H1 (cell line): ENCODE data around the gene SPATA31D4. TPM values are rescaled to one million over a fixed set of nuclear protein-coding genes. Genes with fewer than 3 reads are reported as not detected.

Experiments used
- CTCF ChIA-PET: fragments of 300-600 bp; sonication (Branson Sonifier 250); formaldehyde crosslinking; loops from one replicate; lab custom pipeline; 2021; ENCODE audit not compliant: partially characterized antibody; lab: Charles Lee
- POLR2A ChIA-PET: fragments of 300-600 bp; sonication (Branson Sonifier 250); formaldehyde crosslinking; loops from one replicate; lab custom pipeline; 2021; ENCODE audit warnings: inconsistent platforms; ENCODE audit not compliant: partially characterized antibody; lab: Charles Lee
- DNase-seq, 2 experiments: peaks; one replicate each; pipeline versions ENCODE4 v3.0.0 to v3.0.0-alpha.2; 2010 to 2022; ENCODE audit warnings: low spot score in 2 of 2, low read depth in 1 of 2, mixed read lengths in 1 of 2
- FAIRE-seq: peaks from 2 replicates; lab custom pipeline; 2011; peaks lifted over from hg19 to GRCh38; lab: Jason Lieb, UNC
- H2AFZ ChIP-seq: 2 replicates; pipeline ENCODE4 v1.8.1; 2012; ENCODE audit warnings: low read length, inconsistent platforms
- H2AK5ac ChIP-seq: 2 replicates; pipeline ENCODE4 v1.6.1; 2013; ENCODE audit warnings: low read depth, low read length
- H2BK120ac ChIP-seq: replicated peaks from 2 replicates; pipeline ENCODE3; 2013; ENCODE audit warnings: low read depth, low read length, inconsistent platforms
- H2BK12ac ChIP-seq: 2 replicates; pipeline ENCODE4 v1.6.1; 2013; ENCODE audit warnings: low read depth, low read length
- H2BK15ac ChIP-seq: 2 replicates; pipeline ENCODE4 v1.6.1; 2013; ENCODE audit warnings: low read length
- H2BK20ac ChIP-seq: 2 replicates; pipeline ENCODE4 v1.6.1; 2013; ENCODE audit warnings: low read length
- H2BK5ac ChIP-seq: 2 replicates; pipeline ENCODE4 v1.6.1; 2013; ENCODE audit warnings: low read depth, low read length
- H3K14ac ChIP-seq: 2 replicates; pipeline ENCODE4 v1.6.1; 2013; ENCODE audit warnings: inconsistent platforms; ENCODE audit not compliant: insufficient read length
- H3K18ac ChIP-seq: 2 replicates; pipeline ENCODE4 v1.6.1; 2013; ENCODE audit warnings: low read length; ENCODE audit errors: extremely low read depth
- H3K23ac ChIP-seq: 2 replicates; pipeline ENCODE4 v1.6.1; 2013; ENCODE audit warnings: inconsistent platforms; ENCODE audit not compliant: insufficient read length
- H3K23me2 ChIP-seq: 2 replicates; pipeline ENCODE4 v1.6.1; 2013; ENCODE audit warnings: low read depth, low read length
- H3K27ac ChIP-seq: 2 replicates; pipeline ENCODE4 v1.6.1; 2011; ENCODE audit warnings: low read depth, low read length, inconsistent platforms
- H3K27me3 ChIP-seq, 4 experiments: replicated peaks in 1 of 4; 1 replicate in 1 of 4; 2 replicates in 3 of 4; pipeline versions ENCODE4 v1.6.1 to v1.8.1; 2011 to 2013; ENCODE audit warnings: low read length in 3 of 4, mild to moderate bottlenecking in 3 of 4, inconsistent platforms in 2 of 4, mixed read lengths in 2 of 4, moderate library complexity in 1 of 4; ENCODE audit not compliant: control insufficient read depth in 3 of 4, insufficient read depth in 3 of 4; ENCODE audit errors: extremely low read depth in 1 of 4
- H3K36me3 ChIP-seq, 4 experiments: 2 replicates each; pipeline versions ENCODE4 v1.6.1 to v1.8.1; 2011 to 2013; ENCODE audit warnings: mild to moderate bottlenecking in 4 of 4, low read length in 3 of 4, moderate library complexity in 2 of 4, control low read depth in 1 of 4, inconsistent platforms in 1 of 4; ENCODE audit not compliant: insufficient read depth in 4 of 4, control insufficient read depth in 2 of 4
- H3K4ac ChIP-seq: replicated peaks from 2 replicates; pipeline ENCODE3; 2013; ENCODE audit warnings: low read length, low read depth, mixed read lengths, inconsistent platforms; ENCODE audit not compliant: insufficient read length
- H3K4me1 ChIP-seq, 4 experiments: replicated peaks in 1 of 4; 1 replicate in 1 of 4; 2 replicates in 3 of 4; pipeline versions ENCODE4 v1.6.1 to v1.8.1; 2011 to 2013; ENCODE audit warnings: low read length in 3 of 4, inconsistent platforms in 2 of 4, mixed read lengths in 1 of 4; ENCODE audit not compliant: insufficient read depth in 4 of 4, control insufficient read depth in 3 of 4
- H3K4me2 ChIP-seq, 2 experiments: 2 replicates each; pipeline versions ENCODE4 v1.6.1 to v1.8.1; 2011 to 2013; ENCODE audit warnings: low read depth in 2 of 2, low read length in 2 of 2, control low read depth in 1 of 2, inconsistent platforms in 1 of 2, mild to moderate bottlenecking in 1 of 2; ENCODE audit not compliant: insufficient read depth in 1 of 2
- H3K4me3 ChIP-seq, 4 experiments: fragments of 200-600, 300-600 bp in 1 of 4; sonication (generic), shearing (Covaris generic), sonication (Bioruptor Twin) in 1 of 4; 2 replicates each; pipeline versions ENCODE4 v1.5.1 to v1.8.1; 2011 to 2016; ENCODE audit warnings: low read length in 4 of 4, low read depth in 3 of 4, control low read depth in 2 of 4, inconsistent platforms in 2 of 4, mild to moderate bottlenecking in 2 of 4, mixed read lengths in 1 of 4, moderate library complexity in 1 of 4; ENCODE audit not compliant: insufficient read depth in 2 of 4; ENCODE audit errors: extremely low read depth in 1 of 4
- H3K56ac ChIP-seq: replicated peaks from 2 replicates; pipeline ENCODE3; 2013; ENCODE audit warnings: low read depth, mild to moderate bottlenecking, mixed read lengths, low read length, inconsistent platforms; ENCODE audit not compliant: insufficient read length
- H3K79me1 ChIP-seq: 2 replicates; pipeline ENCODE4 v1.6.1; 2013; ENCODE audit warnings: low read depth, low read length, control low read depth
- H3K79me2 ChIP-seq, 2 experiments: 2 replicates each; pipeline versions ENCODE4 v1.6.1 to v1.8.1; 2012 to 2013; ENCODE audit warnings: low read length in 2 of 2, mild to moderate bottlenecking in 2 of 2, inconsistent platforms in 1 of 2; ENCODE audit not compliant: insufficient read depth in 2 of 2, control insufficient read depth in 1 of 2
- H3K9ac ChIP-seq, 4 experiments: replicated peaks in 1 of 4; 1 replicate in 1 of 4; 2 replicates in 3 of 4; pipeline versions ENCODE4 v1.6.1 to v1.8.1; 2011 to 2013; ENCODE audit warnings: low read depth in 3 of 4, low read length in 3 of 4, control low read depth in 2 of 4, mild to moderate bottlenecking in 2 of 4, moderate library complexity in 2 of 4, inconsistent platforms in 1 of 4; ENCODE audit errors: extremely low read depth in 1 of 4
- H3K9me3 ChIP-seq, 2 experiments: 2 replicates each; pipeline versions ENCODE4 v1.6.1 to v1.8.1; 2012 to 2013; ENCODE audit warnings: mild to moderate bottlenecking in 2 of 2, moderate library complexity in 2 of 2, control low read depth in 1 of 2, inconsistent platforms in 1 of 2, low read depth in 1 of 2, low read length in 1 of 2, mixed read lengths in 1 of 2; ENCODE audit not compliant: insufficient read depth in 2 of 2
- H4K20me1 ChIP-seq, 2 experiments: replicated peaks in 1 of 2; 2 replicates each; pipeline versions ENCODE3 to v1.8.1; 2011 to 2013; ENCODE audit warnings: inconsistent platforms in 2 of 2, low read length in 2 of 2, mild to moderate bottlenecking in 1 of 2; ENCODE audit not compliant: insufficient read depth in 2 of 2, control insufficient read depth in 1 of 2
- H4K5ac ChIP-seq: 2 replicates; pipeline ENCODE4 v1.6.1; 2013; ENCODE audit warnings: low read length, low read depth, mixed read lengths, inconsistent platforms; ENCODE audit not compliant: insufficient read length
- H4K8ac ChIP-seq: 2 replicates; pipeline ENCODE4 v1.8.0; 2013; ENCODE audit warnings: mild to moderate bottlenecking, moderate library complexity, low read length, inconsistent platforms; ENCODE audit not compliant: insufficient read depth; ENCODE audit errors: extremely low read depth
- H4K91ac ChIP-seq: replicated peaks from 2 replicates; pipeline ENCODE3; 2013; ENCODE audit warnings: low read length, mixed read lengths, inconsistent platforms; ENCODE audit not compliant: insufficient read length
- ASH2L ChIP-seq: fragments of 200-600, 300-600 bp; sonication (generic); IDR thresholded peaks from one replicate; pipeline ENCODE4 v1.7.1; 2017; ENCODE audit warnings: low read length
- BRCA1 ChIP-seq: IDR thresholded peaks from 2 replicates; pipeline ENCODE4 v1.6.1; 2012; ENCODE audit warnings: low read depth, low read length, improper control_type of control experiment
- CBX5 ChIP-seq: fragments of 300-800, 300-1000 bp; sonication (generic); IDR thresholded peaks from 2 replicates; pipeline ENCODE4 v1.7.1; 2016; ENCODE audit warnings: antibody characterized with exemption, low read length, low read depth
- CTBP2 ChIP-seq: IDR thresholded peaks from 2 replicates; pipeline ENCODE4 v1.7.0; 2011; ENCODE audit warnings: borderline replicate concordance, mild to moderate bottlenecking, moderate library complexity, mixed read lengths, low read length; ENCODE audit not compliant: insufficient read depth, insufficient read length
- EP300 ChIP-seq, 2 experiments: IDR thresholded peaks; 1 replicate in 1 of 2; 2 replicates in 1 of 2; pipeline ENCODE4 v1.6.1; 2011 to 2012; ENCODE audit warnings: low read depth in 2 of 2, low read length in 2 of 2, mild to moderate bottlenecking in 2 of 2, borderline replicate concordance in 1 of 2, inconsistent platforms in 1 of 2, moderate library complexity in 1 of 2
- FOSL1 ChIP-seq: IDR thresholded peaks from 2 replicates; pipeline ENCODE4 v1.6.1; 2011; ENCODE audit warnings: mild to moderate bottlenecking, low read depth, low read length, moderate library complexity; ENCODE audit not compliant: insufficient read depth
- RXRA ChIP-seq: IDR thresholded peaks from 2 replicates; pipeline ENCODE4 v1.6.1; 2011; ENCODE audit warnings: low read depth, mild to moderate bottlenecking, low read length, moderate library complexity; ENCODE audit not compliant: insufficient read depth
- TBP ChIP-seq: IDR thresholded peaks from 2 replicates; pipeline ENCODE4 v1.6.1; 2011; ENCODE audit warnings: low read depth, low read length, improper control_type of control experiment
- WGBS, 2 experiments: shearing (Covaris generic) in 1 of 2; methylation state at CpG; one replicate each; pipeline versions ENCODE4 v1.1.6 to v1.1.7; 2013 to 2015; ENCODE audit warnings: low lambda C conversion rate in 2 of 2, mixed read lengths in 2 of 2, inconsistent platforms in 1 of 2, low coverage in 1 of 2, missing lambda C conversion rate in 1 of 2; ENCODE audit not compliant: insufficient replicate concordance in 2 of 2, insufficient coverage in 1 of 2, insufficient read length in 1 of 2; ENCODE audit errors: extremely low coverage in 1 of 2, missing lambda C conversion rate in 1 of 2; 5-methylcytosine and 5-hydroxymethylcytosine counted together
- polyA plus RNA-seq, 7 experiments: library from polyadenylated mRNA; depleted of rRNA in 3 of 7; stranded (reverse) in 5 of 7; unstranded in 2 of 7; fragments of >200 nt in 5 of 7; fragments of 200-250 nt in 2 of 7; gene quantifications; 1 replicate in 5 of 7; 2 replicates in 1 of 7; 4 replicates in 1 of 7; pipeline versions ENCODE4 v1.2.1 to v1.2.3, GENCODE V29; 2011 to 2013; ENCODE audit warnings: missing spikeins in 2 of 7, mixed read lengths in 2 of 7
- total RNA-seq: library from RNA; stranded (reverse); fragmentation: NEBNext Ultra II Directional; extraction: Animal tissue kit (Norgen Biotek cat#: 25700); gene quantifications from 2 replicates; pipeline ENCODE4 v1.2.1, GENCODE V29; 2021

SPATA31D4 gene
- total and polyA plus RNA-seq, 2 of the 8 experiments (the other 6 are each of a cell fraction or from before 2014, with no cell fraction given), result not detected

DNA sequence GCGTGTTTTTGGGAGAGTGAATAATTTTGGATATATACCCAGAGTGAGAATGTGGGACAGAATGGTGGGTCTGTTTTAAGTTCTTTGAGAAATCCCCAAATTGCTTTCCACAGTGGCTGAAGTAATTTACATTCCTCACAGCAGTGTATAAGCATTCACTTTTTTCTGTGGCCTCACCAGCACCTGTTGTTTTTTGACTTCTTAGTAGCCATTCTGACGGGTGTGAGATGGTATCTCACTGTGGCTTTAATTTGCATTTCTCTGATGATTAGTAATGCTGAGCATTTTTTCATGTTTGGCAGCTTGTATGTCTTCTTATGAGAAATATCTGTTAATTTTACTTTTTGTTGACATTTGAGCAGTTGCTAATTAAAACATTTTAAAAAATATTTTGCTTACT, 51.0 kb downstream of the SPATA31D4 start:
- H3K36me3 ChIP-seq, result no peaks in the 10 kb centered on the region
- H3K4ac ChIP-seq, result no peak overlapping the region
- WGBS, 2 experiments, result 78% methylated on average over 2 of the region's 2 CpGs; no CpG with 5 or more reads in 1 of the 2 experiments
- H2BK120ac ChIP-seq, result no peak overlapping the region
- no peak overlapping the region for H2BK5ac ChIP-seq
- no peak overlapping the region for H2AK5ac ChIP-seq
- no peak overlapping the region for H3K23ac ChIP-seq
- no peak overlapping the region for H3K9ac ChIP-seq
- no peak overlapping the region for H4K8ac ChIP-seq
- no peak overlapping the region for H3K18ac ChIP-seq
- no peaks in the 10 kb centered on the region for H4K20me1 ChIP-seq
- H3K23me2 ChIP-seq, result no peaks in the 10 kb centered on the region
- no peaks in the 10 kb centered on the region for H3K79me1 ChIP-seq
- no peak overlapping the region for H2AFZ ChIP-seq
- H3K27ac ChIP-seq, result no peak overlapping the region
- no peaks in the 10 kb centered on the region for H3K27me3 ChIP-seq
- no peak overlapping the region for H4K91ac ChIP-seq
- no peak overlapping the region for H2BK15ac ChIP-seq
- no peak overlapping the region for H3K56ac ChIP-seq
- H2BK20ac ChIP-seq, result no peak overlapping the region
- no peak overlapping the region for H2BK12ac ChIP-seq
- no peaks in the 10 kb centered on the region; a peak in 1 of 4 replicates for H3K9me3 ChIP-seq
- FAIRE-seq (no peak), DNase-seq (no peak)
- H4K5ac ChIP-seq, result no peak overlapping the region
- H3K14ac ChIP-seq, result no peak overlapping the region
- ChIA-PET CTCF (no interaction called here), POLR2A (no interaction called here)
- no peaks in the 10 kb centered on the region for H3K4me1 ChIP-seq
- no peak overlapping the region for H3K4me3 ChIP-seq
- H3K4me2 ChIP-seq, result no peak overlapping the region
- H3K79me2 ChIP-seq, result no peaks in the 10 kb centered on the region
- TF ChIP-seq BRCA1 (no peak), CTBP2 (no peak), CBX5 (no peak), TBP (no peak), EP300 (IDR thresholded peaks at IDR 0.05; ENCODE audit: borderline replicate concordance in 1 of 2, low read depth in 2 of 2, low read length in 2 of 2) (no peak), FOSL1 (no peak), ASH2L (no peak), RXRA (no peak)
